ENCODE results near the gene ACOX1. TPM values are rescaled to one million over a fixed set of nuclear protein-coding genes. Genes with fewer than 3 reads are reported as not detected.

The ACOX1 gene
- total RNA-seq, 1 experiment from 2014 or later = 40.9 TPM

GRCh38 chr17:75925912-75926311, 53.1 kb downstream of the ACOX1 start:
- CTCF ChIA-PET = interaction anchor here (0.9 to 4.3 kb wide), 5 partner anchors 8 to 99 kb away, joined by 3 to 42 read pairs (median 4); partner anchors contain the start of genes CDK3 and MRPL38
- TF ChIP-seq, protein P1, sequence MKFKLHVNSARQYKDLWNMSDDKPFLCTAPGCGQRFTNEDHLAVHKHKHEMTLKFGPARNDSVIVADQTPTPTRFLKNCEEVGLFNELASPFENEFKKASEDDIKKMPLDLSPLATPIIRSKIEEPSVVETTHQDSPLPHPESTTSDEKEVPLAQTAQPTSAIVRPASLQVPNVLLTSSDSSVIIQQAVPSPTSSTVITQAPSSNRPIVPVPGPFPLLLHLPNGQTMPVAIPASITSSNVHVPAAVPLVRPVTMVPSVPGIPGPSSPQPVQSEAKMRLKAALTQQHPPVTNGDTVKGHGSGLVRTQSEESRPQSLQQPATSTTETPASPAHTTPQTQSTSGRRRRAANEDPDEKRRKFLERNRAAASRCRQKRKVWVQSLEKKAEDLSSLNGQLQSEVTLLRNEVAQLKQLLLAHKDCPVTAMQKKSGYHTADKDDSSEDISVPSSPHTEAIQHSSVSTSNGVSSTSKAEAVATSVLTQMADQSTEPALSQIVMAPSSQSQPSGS (CRISPR knock-in tag; IDR thresholded peaks at IDR 0.05; ENCODE audit: borderline replicate concordance, low read depth) = no peak
- DNase-seq (ENCODE audit: low spot score) = no peak
- Mint-ChIP-seq H3K27me3 (ENCODE audit: low read depth) (no peaks in the 10 kb centered on the region), H3K27ac (no peak overlapping the region), H3K9me3 (no peaks in the 10 kb centered on the region), H3K36me3 (no peaks in the 10 kb centered on the region; the same call in 1 of the 2 replicates), H3K4me3 (no peak overlapping the region), H3K4me1 (no peaks in the 10 kb centered on the region)
- ATAC-seq = no peak
- POLR2A ChIA-PET = no interaction called here

DNA sequence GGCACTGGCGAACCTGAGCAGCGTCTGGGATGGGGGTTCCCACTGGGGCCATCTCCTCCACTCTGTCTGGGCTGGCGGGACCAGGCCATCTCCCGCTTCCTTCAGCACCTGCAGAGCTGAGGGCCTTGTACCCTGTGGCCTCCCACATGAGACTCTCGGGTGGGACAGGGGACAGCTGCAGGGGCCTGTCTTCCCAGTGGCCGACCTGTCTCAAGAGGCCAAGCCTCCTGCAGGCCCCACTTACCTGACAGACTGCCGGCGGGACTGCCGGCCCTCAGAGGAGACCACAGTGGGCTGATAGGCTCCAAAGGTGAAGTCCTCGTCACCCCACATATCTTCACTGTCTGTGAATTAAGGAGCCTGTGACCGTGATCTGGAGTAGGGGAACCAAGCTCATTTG, 53.9 kb downstream of the ACOX1 start:
- Mint-ChIP-seq H3K27me3 (ENCODE audit: low read depth) (no peaks in the 10 kb centered on the region), H3K9me3 (no peaks in the 10 kb centered on the region), H3K36me3 (no peaks in the 10 kb centered on the region; the same call in 1 of the 2 replicates), H3K27ac (no peak overlapping the region), H3K4me3 (no peak overlapping the region), H3K4me1 (no peaks in the 10 kb centered on the region)
- ChIA-PET CTCF (interaction anchor here (0.9 to 4.3 kb wide), 5 partner anchors 9 to 98 kb away, joined by 3 to 42 read pairs (median 4); partner anchors contain the start of genes CDK3 and MRPL38), POLR2A (no interaction called here)
- TF ChIP-seq MAX (CRISPR knock-in tag; IDR thresholded peaks at IDR 0.05) = no peak
- no peak for TF ChIP-seq ELF4 (CRISPR knock-in tag; IDR thresholded peaks at IDR 0.05; ENCODE audit: low read depth)
- no peak for TF ChIP-seq CTCF (IDR thresholded peaks at IDR 0.05)
- TF ChIP-seq ZNF532 (CRISPR knock-in tag; IDR thresholded peaks at IDR 0.05; ENCODE audit: borderline replicate concordance) = no peak
- TF ChIP-seq, protein P2, sequence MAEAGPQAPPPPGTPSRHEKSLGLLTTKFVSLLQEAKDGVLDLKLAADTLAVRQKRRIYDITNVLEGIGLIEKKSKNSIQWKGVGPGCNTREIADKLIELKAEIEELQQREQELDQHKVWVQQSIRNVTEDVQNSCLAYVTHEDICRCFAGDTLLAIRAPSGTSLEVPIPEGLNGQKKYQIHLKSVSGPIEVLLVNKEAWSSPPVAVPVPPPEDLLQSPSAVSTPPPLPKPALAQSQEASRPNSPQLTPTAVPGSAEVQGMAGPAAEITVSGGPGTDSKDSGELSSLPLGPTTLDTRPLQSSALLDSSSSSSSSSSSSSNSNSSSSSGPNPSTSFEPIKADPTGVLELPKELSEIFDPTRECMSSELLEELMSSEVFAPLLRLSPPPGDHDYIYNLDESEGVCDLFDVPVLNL (CRISPR knock-in tag; IDR thresholded peaks at IDR 0.05; ENCODE audit: borderline replicate concordance, low read depth) = no peak
- no peak for TF ChIP-seq ZNF423 (CRISPR knock-in tag; IDR thresholded peaks at IDR 0.05)
- no peak for TF ChIP-seq OVOL2 (CRISPR knock-in tag; IDR thresholded peaks at IDR 0.05; ENCODE audit: borderline replicate concordance)
- TF ChIP-seq, protein P3, sequence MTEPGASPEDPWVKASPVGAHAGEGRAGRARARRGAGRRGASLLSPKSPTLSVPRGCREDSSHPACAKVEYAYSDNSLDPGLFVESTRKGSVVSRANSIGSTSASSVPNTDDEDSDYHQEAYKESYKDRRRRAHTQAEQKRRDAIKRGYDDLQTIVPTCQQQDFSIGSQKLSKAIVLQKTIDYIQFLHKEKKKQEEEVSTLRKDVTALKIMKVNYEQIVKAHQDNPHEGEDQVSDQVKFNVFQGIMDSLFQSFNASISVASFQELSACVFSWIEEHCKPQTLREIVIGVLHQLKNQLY (CRISPR knock-in tag; IDR thresholded peaks at IDR 0.05) = no peak
- TF ChIP-seq ATF3 (CRISPR knock-in tag; conservative IDR thresholded peaks at IDR 0.05) = no peak
- TF ChIP-seq FOXP1 (CRISPR knock-in tag; IDR thresholded peaks at IDR 0.05; ENCODE audit: borderline replicate concordance) = no peak
- TF ChIP-seq PRRX2 (CRISPR knock-in tag; IDR thresholded peaks at IDR 0.05) = no peak
- no peak for TF ChIP-seq SOX15 (CRISPR knock-in tag; IDR thresholded peaks at IDR 0.05)
- TF ChIP-seq ATF1 (CRISPR knock-in tag; IDR thresholded peaks at IDR 0.05) = no peak
- TF ChIP-seq, protein P4, sequence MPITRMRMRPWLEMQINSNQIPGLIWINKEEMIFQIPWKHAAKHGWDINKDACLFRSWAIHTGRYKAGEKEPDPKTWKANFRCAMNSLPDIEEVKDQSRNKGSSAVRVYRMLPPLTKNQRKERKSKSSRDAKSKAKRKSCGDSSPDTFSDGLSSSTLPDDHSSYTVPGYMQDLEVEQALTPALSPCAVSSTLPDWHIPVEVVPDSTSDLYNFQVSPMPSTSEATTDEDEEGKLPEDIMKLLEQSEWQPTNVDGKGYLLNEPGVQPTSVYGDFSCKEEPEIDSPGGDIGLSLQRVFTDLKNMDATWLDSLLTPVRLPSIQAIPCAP (CRISPR knock-in tag; IDR thresholded peaks at IDR 0.05) = no peak
- TF ChIP-seq, protein P1 (CRISPR knock-in tag; IDR thresholded peaks at IDR 0.05; ENCODE audit: borderline replicate concordance, low read depth) = no peak
- no peak for TF ChIP-seq ZNF232 (CRISPR knock-in tag; IDR thresholded peaks at IDR 0.05)
- no peak for TF ChIP-seq CREM (CRISPR knock-in tag; IDR thresholded peaks at IDR 0.05)
- no peak for TF ChIP-seq ZNF138 (CRISPR knock-in tag; conservative IDR thresholded peaks at IDR 0.05)
- TF ChIP-seq, protein P5, sequence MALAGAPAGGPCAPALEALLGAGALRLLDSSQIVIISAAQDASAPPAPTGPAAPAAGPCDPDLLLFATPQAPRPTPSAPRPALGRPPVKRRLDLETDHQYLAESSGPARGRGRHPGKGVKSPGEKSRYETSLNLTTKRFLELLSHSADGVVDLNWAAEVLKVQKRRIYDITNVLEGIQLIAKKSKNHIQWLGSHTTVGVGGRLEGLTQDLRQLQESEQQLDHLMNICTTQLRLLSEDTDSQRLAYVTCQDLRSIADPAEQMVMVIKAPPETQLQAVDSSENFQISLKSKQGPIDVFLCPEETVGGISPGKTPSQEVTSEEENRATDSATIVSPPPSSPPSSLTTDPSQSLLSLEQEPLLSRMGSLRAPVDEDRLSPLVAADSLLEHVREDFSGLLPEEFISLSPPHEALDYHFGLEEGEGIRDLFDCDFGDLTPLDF (CRISPR knock-in tag; IDR thresholded peaks at IDR 0.05) = no peak
- DNase-seq (ENCODE audit: low spot score) = no peak
- ATAC-seq = no peak

Measured in WTC11 (cell line).